GM23338 (cell line): ENCODE data around the gene DDT. TPM values are rescaled to one million over a fixed set of nuclear protein-coding genes. Genes with fewer than 3 reads are reported as not detected.

Experiments used
- ATAC-seq: fragments of 200-7000 bp; cut with Tn5 transposase; 3 replicates; pipeline ENCODE4 v1.9.1; 2020
- DNase-seq: peaks from one replicate; pipeline ENCODE4 v3.0.0-alpha.2; 2015; ENCODE audit warnings: low spot score
- H2AFZ ChIP-seq: fragments of 200-600 bp; sonication (generic); 2 replicates; pipeline ENCODE4 v1.8.0; 2016; ENCODE audit warnings: antibody characterized with exemption, mild to moderate bottlenecking, moderate library complexity
- H3F3A ChIP-seq: fragments of 200-600 bp; sonication (generic); replicated peaks from 2 replicates; pipeline ENCODE4 v1.8.0; 2017; ENCODE audit warnings: antibody characterized with exemption, mixed run types, low read depth
- H3K27ac ChIP-seq: fragments of 200-600 bp; sonication (generic); 2 replicates; pipeline ENCODE4 v1.6.1; 2016; ENCODE audit warnings: low read depth
- H3K27me3 ChIP-seq: fragments of 200-600 bp; sonication (generic); 2 replicates; pipeline ENCODE4 v1.8.0; 2016; ENCODE audit warnings: mild to moderate bottlenecking, mixed run types, moderate library complexity; ENCODE audit not compliant: insufficient read depth
- H3K36me3 ChIP-seq: fragments of 200-600 bp; sonication (generic); 2 replicates; pipeline ENCODE4 v1.8.0; 2016; ENCODE audit warnings: mild to moderate bottlenecking; ENCODE audit not compliant: insufficient read depth
- H3K4me1 ChIP-seq: fragments of 200-600 bp; sonication (generic); 2 replicates; pipeline ENCODE4 v1.8.0; 2016; ENCODE audit warnings: mild to moderate bottlenecking, moderate library complexity; ENCODE audit not compliant: insufficient read depth
- H3K4me2 ChIP-seq: fragments of 200-600 bp; sonication (generic); 2 replicates; pipeline ENCODE4 v1.7.1; 2017; ENCODE audit warnings: mixed run types
- H3K4me3 ChIP-seq: fragments of 200-600 bp; sonication (generic); 2 replicates; pipeline ENCODE4 v1.6.1; 2016; ENCODE audit warnings: mixed run types
- H3K79me2 ChIP-seq: fragments of 200-600 bp; sonication (generic); replicated peaks from 2 replicates; pipeline ENCODE4 v1.8.0; 2017; ENCODE audit warnings: mild to moderate bottlenecking; ENCODE audit not compliant: insufficient read depth
- H3K9me2 ChIP-seq: fragments of 200-600 bp; sonication (generic); 2 replicates; pipeline ENCODE4 v1.8.0; 2017; ENCODE audit not compliant: insufficient read depth
- H4K20me1 ChIP-seq: fragments of 200-600 bp; sonication (generic); replicated peaks from 2 replicates; pipeline ENCODE4 v1.8.0; 2017; ENCODE audit warnings: mild to moderate bottlenecking; ENCODE audit not compliant: insufficient read depth
- H3K27ac Mint-ChIP-seq: 2 replicates; pipeline ENCODE4 v1.8.0; 2020; ENCODE audit warnings: inconsistent platforms, mild to moderate bottlenecking, moderate library complexity, mixed read lengths
- H3K27me3 Mint-ChIP-seq: 3 replicates; pipeline ENCODE4 v1.8.0; 2022; ENCODE audit warnings: low read depth, mild to moderate bottlenecking, moderate library complexity, mixed read lengths, inconsistent platforms; ENCODE audit not compliant: insufficient read depth, poor library complexity
- H3K36me3 Mint-ChIP-seq: 3 replicates; pipeline ENCODE4 v1.8.0; 2021; ENCODE audit warnings: low read depth, mild to moderate bottlenecking, inconsistent platforms, moderate library complexity, mixed read lengths
- H3K4me1 Mint-ChIP-seq: 3 replicates; pipeline ENCODE4 v1.8.0; 2020; ENCODE audit warnings: mild to moderate bottlenecking, inconsistent platforms, mixed read lengths
- H3K4me3 Mint-ChIP-seq: 3 replicates; pipeline ENCODE4 v1.8.0; 2021; ENCODE audit warnings: moderate library complexity, mild to moderate bottlenecking, inconsistent platforms, mixed read lengths
- H3K9me3 Mint-ChIP-seq: 3 replicates; pipeline ENCODE4 v1.8.0; 2020; ENCODE audit warnings: moderate library complexity, mild to moderate bottlenecking, inconsistent platforms, mixed read lengths
- CTCF ChIP-seq, 2 experiments: fragments of 200-600 bp in 1 of 2; sonication (generic) in 1 of 2; conservative IDR thresholded peaks; 2 replicates each; pipeline versions ENCODE4 v1.5.1 to v1.6.1; 2016 to 2017; ENCODE audit warnings: antibody characterized with exemption in 2 of 2, low read depth in 2 of 2, mild to moderate bottlenecking in 2 of 2, moderate library complexity in 1 of 2
- EZH2 ChIP-seq: fragments of 200-600 bp; sonication (generic); IDR thresholded peaks from one replicate; pipeline ENCODE4 v1.8.0; 2017; ENCODE audit warnings: antibody characterized with exemption, mild to moderate bottlenecking, low read depth; ENCODE audit not compliant: unreplicated experiment
- EZH2phosphoT487 ChIP-seq: fragments of 200-600 bp; sonication (generic); IDR thresholded peaks from one replicate; pipeline ENCODE4 v1.8.1; 2018; ENCODE audit warnings: antibody characterized with exemption; ENCODE audit not compliant: unreplicated experiment
- JUNB ChIP-seq: IDR thresholded peaks from one replicate; pipeline ENCODE4 v1.6.1; 2016; ENCODE audit warnings: antibody characterized with exemption; ENCODE audit not compliant: unreplicated experiment
- NANOG ChIP-seq: IDR thresholded peaks from 2 replicates; pipeline ENCODE4 v1.6.1; 2016; ENCODE audit warnings: antibody characterized with exemption, borderline replicate concordance
- POLR2AphosphoS5 ChIP-seq: IDR thresholded peaks from 2 replicates; pipeline ENCODE4 v1.6.1; 2016; ENCODE audit warnings: antibody characterized with exemption, low read depth
- REST ChIP-seq: IDR thresholded peaks from one replicate; pipeline ENCODE4 v1.6.1; 2018; ENCODE audit warnings: antibody characterized with exemption; ENCODE audit not compliant: unreplicated experiment
- STAT1 ChIP-seq: IDR thresholded peaks from one replicate; pipeline ENCODE4 v1.6.1; 2016; ENCODE audit warnings: antibody characterized with exemption; ENCODE audit not compliant: unreplicated experiment
- ZNF114 ChIP-seq: fragments of 250-450 bp; sonication (Bioruptor Pico); IDR thresholded peaks from 2 replicates; pipeline ENCODE4 v1.5.0; 2020; ENCODE audit warnings: mild to moderate bottlenecking, moderate library complexity
- ZNF331 ChIP-seq: fragments of 250-450 bp; sonication (Bioruptor Pico); IDR thresholded peaks from 2 replicates; pipeline ENCODE4 v1.5.0; 2020; ENCODE audit warnings: low read depth, mild to moderate bottlenecking, moderate library complexity
- ZNF462 ChIP-seq: fragments of 250-450 bp; sonication (Bioruptor Pico); IDR thresholded peaks from 2 replicates; pipeline ENCODE4 v1.5.0; 2020; ENCODE audit warnings: mild to moderate bottlenecking, moderate library complexity
- polyA plus RNA-seq: library from polyadenylated mRNA; unstranded; fragments of >200 nt; fragmentation: Nextera tagmentation; extraction: Ambion mirVana; gene quantifications from 2 replicates; pipeline ENCODE4 v1.2.1, GENCODE V29; 2016
- total RNA-seq: library from RNA; depleted of rRNA; stranded (reverse); fragments of >200 nt; shearing (Covaris generic); gene quantifications from 2 replicates; pipeline ENCODE4 v1.2.3, GENCODE V29; 2014

DDT gene
- total and polyA plus RNA-seq, 2 experiments from 2014 or later = 150 to 232 TPM

GRCh38 chr22:24021304-24021703, 47.1 kb upstream of the DDT start (continued):
- no peak for TF ChIP-seq ZNF462
- TF ChIP-seq STAT1 = no peak
- TF ChIP-seq ZNF114 (CRISPR knock-in tag) = no peak

GRCh38 chr22:24016156-24016555, 41.9 kb upstream of the DDT start:
- H3K4me3 Mint-ChIP-seq = no peak overlapping the region
- H3K27me3 Mint-ChIP-seq = no peaks in the 10 kb centered on the region
- peaks cover 8% of the 10 kb centered on the region; the same call in 2 of the 3 replicates for H3K36me3 Mint-ChIP-seq
- H3K9me3 Mint-ChIP-seq = no peaks in the 10 kb centered on the region
- Histone ChIP-seq H3K9me2 (no peaks in the 10 kb centered on the region), H3K27me3 (no peaks in the 10 kb centered on the region), H2AFZ (no peak overlapping the region), H3F3A (0 out of 2 replicates have a peak, but pooled peaks cover 3% of the 10 kb centered on the region), H3K79me2 (peaks cover 78% of the 10 kb centered on the region), H3K4me1 (0 out of 2 replicates have a peak, but pooled peaks cover 5% of the 10 kb centered on the region), H4K20me1 (no peaks in the 10 kb centered on the region), H3K4me3 (no peak overlapping the region), H3K27ac (no peak overlapping the region), H3K4me2 (no peak overlapping the region), H3K36me3 (no peaks in the 10 kb centered on the region; the same call in 1 of the 2 replicates)
- DNase-seq = no peak
- H3K27ac Mint-ChIP-seq = no peak overlapping the region
- peaks cover 4% of the 10 kb centered on the region; the same call in 2 of the 3 replicates for H3K4me1 Mint-ChIP-seq
- ATAC-seq = no peak
- no peak for TF ChIP-seq CTCF (conservative IDR thresholded peaks at IDR 0.05; ENCODE audit: low read depth in 2 of 2)
- no peak for TF ChIP-seq EZH2phosphoT487
- TF ChIP-seq STAT1 = no peak
- TF ChIP-seq ZNF331 = no peak
- TF ChIP-seq NANOG = no peak
- TF ChIP-seq REST = no peak
- no peak for TF ChIP-seq POLR2AphosphoS5
- no peak for TF ChIP-seq EZH2
- no peak for TF ChIP-seq JUNB
